Stimulated activated CD4-positive, alpha-beta T cell treated with anti-CD3 and anti-CD28 coated beads, Interleukin-1b, Interleukin-23, amount 100 ng/mL, for 1 hour (primary cell): ENCODE measurements around the gene EPHA10.

ENCODE experiments used
- DNase-seq, 2 donors: peaks; one replicate each; pipeline ENCODE4 v3.0.0-alpha.2; 2020; ENCODE audit warnings: low read depth in 2 of 2

EPHA10 gene

DNA sequence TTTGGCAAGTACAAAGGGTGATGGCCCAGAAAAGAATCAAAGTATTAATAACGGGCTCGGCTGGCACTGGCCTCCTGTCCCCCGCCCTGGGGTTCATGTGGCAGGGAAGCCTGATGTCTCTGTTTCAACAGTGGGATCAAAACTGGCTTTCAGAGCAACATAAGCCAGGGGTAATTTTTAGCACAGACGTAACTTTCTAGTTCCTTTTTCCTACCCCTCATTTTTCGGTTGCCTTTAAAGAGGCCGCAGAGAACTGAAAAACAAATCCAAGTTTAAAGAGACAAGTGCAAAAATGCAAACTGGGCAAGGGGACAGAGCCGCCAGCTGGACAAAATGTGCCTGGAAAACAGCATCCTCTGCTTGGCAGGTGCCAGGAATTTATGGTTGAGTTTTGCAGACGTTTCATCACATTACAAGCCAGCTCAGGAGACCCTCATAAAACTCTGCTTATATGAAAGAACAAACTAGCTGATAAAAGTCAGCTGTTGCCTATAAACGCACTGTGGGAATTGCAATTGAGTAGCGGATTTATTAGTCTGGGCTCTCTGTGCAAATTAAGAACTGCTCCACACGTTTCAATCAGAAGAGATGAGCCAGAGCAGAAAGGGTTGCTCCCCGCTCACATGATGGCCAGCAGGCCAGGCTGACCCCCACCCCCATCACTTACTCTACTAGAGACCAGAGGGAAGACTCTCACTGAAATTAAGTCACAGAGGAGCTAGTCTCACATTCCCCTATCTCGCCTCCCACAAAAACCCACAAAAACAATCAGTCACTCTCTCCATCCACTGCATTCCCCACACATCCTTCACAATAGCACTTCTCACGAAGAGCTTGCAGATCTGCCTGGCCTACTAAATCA, 88.4 kb downstream of the EPHA10 start:
- DNase-seq, result no peak

- DNase-seq, result no peak
These were observed 91.0 kb downstream of the EPHA10 start for GRCh38 chr1:37673920-37674319.

DNA sequence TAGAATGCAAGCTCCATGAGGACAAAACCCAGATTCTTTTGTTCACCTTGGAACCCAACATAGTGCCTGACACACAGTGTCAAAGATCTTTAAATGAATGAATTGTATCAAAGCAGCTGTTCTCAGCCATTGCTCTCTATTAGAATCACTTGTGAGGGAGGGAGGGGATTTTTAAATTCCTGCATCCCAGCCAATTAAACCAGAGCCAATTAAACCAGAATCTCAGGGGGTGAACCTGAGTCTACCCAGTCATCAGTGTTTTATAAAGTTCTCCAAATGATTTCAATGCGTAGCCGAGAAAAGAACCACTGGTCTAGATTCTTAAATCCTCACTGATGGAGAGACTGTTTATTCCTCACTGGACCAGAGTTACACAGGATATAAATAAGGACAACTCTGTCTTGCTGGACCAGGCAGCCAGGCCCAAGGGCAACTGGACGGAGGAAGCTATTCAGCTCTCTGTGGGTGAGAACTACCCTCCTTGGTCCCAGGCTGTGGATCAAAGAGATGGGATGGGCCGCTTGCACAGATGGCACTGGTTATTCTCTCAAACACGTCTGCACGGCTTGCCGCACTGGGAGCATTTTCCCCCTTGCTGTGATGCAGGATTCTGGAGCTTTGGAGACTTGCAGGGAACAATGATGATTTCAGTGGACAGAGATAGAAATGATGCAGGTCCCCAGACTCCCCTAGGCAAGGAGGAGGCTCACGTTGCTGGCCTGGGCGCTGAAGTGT, 92.6 kb downstream of the EPHA10 start:
- no peak for DNase-seq

DNA sequence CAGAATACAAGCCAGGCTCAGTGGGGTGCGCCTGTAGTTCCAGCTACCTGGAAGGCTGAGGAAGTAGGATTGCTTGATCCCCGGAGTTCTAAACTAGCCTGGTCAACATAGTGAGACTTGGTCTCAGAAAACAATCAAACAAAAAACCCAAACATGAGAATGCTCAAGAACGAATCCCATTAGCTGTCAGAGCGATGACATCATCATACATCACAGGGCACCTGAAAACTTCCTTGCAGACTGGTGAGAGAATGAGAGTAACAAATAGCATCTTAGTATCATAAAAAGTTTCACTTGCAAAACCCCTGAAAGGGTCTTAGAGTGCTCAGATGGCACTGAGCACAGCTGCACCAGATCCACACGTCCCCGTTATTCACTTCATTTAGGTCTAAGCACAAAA, 93.7 kb downstream of the EPHA10 start:
- no peak for DNase-seq

- DNase-seq, result no peak
These were observed 94.8 kb downstream of the EPHA10 start for GRCh38 chr1:37670133-37670532.

GRCh38 chr1:37667023-37667671, 97.8 kb downstream of the EPHA10 start:
- no peak for DNase-seq

DNA sequence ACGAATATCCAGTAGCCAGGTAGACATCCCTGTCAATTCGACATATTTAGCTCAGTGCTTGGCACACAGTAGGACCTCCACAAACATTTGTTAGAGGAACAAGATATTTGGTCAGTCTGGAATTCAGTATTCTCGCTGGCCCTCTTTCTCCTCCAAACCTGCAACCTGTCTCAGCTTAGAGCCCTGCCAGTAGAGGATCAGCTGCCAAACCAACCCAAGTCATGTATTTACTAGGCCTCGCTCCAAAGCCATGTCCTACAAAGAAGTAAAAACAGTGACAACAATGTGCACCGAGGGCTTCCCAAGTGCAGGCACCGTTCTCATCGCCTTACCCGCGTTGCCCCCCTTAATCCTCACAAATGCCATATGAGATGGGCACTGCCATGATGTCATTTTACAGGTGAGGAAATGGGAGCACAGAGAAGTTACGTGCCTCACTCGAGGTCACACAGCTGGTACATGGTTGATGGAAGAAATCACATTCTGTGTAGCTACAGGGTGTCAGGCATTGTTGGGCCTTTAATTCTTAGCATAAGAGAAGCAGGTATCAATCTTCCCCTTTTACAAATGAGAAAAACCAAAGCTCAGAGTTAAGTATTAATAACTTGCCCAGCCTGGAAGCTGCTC, 98.6 kb downstream of the EPHA10 start:
- DNase-seq, result no peak
